Caco-2 (cell line): ENCODE measurements around the gene SPATA24. TPM values are rescaled to one million over a fixed set of nuclear protein-coding genes. Genes with fewer than 3 reads are reported as not detected.

Experiments used
- BruUV-seq: library from RNA; stranded (reverse); fragments of 400-500 nt; replicated peaks from 2 replicates; lab custom pipeline; 2021; lab: Mats Ljungman, UMichigan
- CTCF ChIA-PET: fragments of 300-600 bp; sonication (Branson Sonifier 250); formaldehyde crosslinking; loops from one replicate; lab custom pipeline; 2022; ENCODE audit warnings: antibody characterized with exemption; lab: Charles Lee
- POLR2A ChIA-PET: fragments of 300-600 bp; sonication (Branson Sonifier 250); formaldehyde crosslinking; loops from one replicate; lab custom pipeline; 2022; ENCODE audit warnings: antibody characterized with exemption; lab: Charles Lee
- DNase-seq, 2 experiments: peaks; one replicate each; pipeline versions ENCODE4 v3.0.0 to v3.0.0-alpha.2; 2020 to 2022
- H3K27me3 ChIP-seq: replicated peaks from 2 replicates; pipeline ENCODE4 v1.6.0; 2011; ENCODE audit warnings: low read length; ENCODE audit not compliant: control insufficient read depth, insufficient read depth
- H3K36me3 ChIP-seq: 2 replicates; pipeline ENCODE4 v1.5.1; 2011; ENCODE audit warnings: low read length; ENCODE audit not compliant: control insufficient read depth, insufficient read depth
- H3K4me1 ChIP-seq: fragments of 250-450 bp; sonication (Bioruptor Pico); 2 replicates; pipeline ENCODE4 v1.5.1; 2020; ENCODE audit warnings: mild to moderate bottlenecking
- H3K4me3 ChIP-seq: 2 replicates; pipeline ENCODE4 v1.5.1; 2011; ENCODE audit warnings: low read depth, mild to moderate bottlenecking, control low read depth, low read length
- H3K9me3 ChIP-seq: fragments of 250-450 bp; sonication (Bioruptor Pico); 2 replicates; pipeline ENCODE4 v1.5.1; 2020; ENCODE audit warnings: mild to moderate bottlenecking, moderate library complexity
- H3K27ac Mint-ChIP-seq: one replicate; pipeline ENCODE4 v1.8.0; 2022; ENCODE audit warnings: mixed read lengths; ENCODE audit not compliant: unreplicated experiment
- H3K27me3 Mint-ChIP-seq: one replicate; pipeline ENCODE4 v1.8.0; 2022; ENCODE audit warnings: mixed read lengths; ENCODE audit not compliant: insufficient read depth, unreplicated experiment
- H3K36me3 Mint-ChIP-seq: one replicate; pipeline ENCODE4 v1.8.0; 2022; ENCODE audit warnings: mild to moderate bottlenecking, mixed read lengths; ENCODE audit not compliant: insufficient read depth, unreplicated experiment
- H3K4me1 Mint-ChIP-seq: one replicate; pipeline ENCODE4 v1.8.0; 2022; ENCODE audit warnings: low read depth, mixed read lengths; ENCODE audit not compliant: unreplicated experiment
- H3K4me3 Mint-ChIP-seq: one replicate; pipeline ENCODE4 v1.8.0; 2022; ENCODE audit warnings: mild to moderate bottlenecking, moderate library complexity, mixed read lengths; ENCODE audit not compliant: unreplicated experiment
- H3K9me3 Mint-ChIP-seq: one replicate; pipeline ENCODE4 v1.8.0; 2022; ENCODE audit warnings: mixed read lengths; ENCODE audit not compliant: unreplicated experiment
- CTCF ChIP-seq, 2 experiments: fragments of 200-600 bp in 1 of 2; IDR thresholded peaks; 1 replicate in 1 of 2; 2 replicates in 1 of 2; pipeline versions ENCODE4 v1.5.1 to v1.8.0; 2011 to 2022; ENCODE audit warnings: antibody characterized with exemption in 1 of 2, control low read depth in 1 of 2, inconsistent platforms in 1 of 2, low read depth in 1 of 2, low read length in 1 of 2, mild to moderate bottlenecking in 1 of 2, moderate library complexity in 1 of 2; ENCODE audit not compliant: insufficient read depth in 1 of 2, severe bottlenecking in 1 of 2, unreplicated experiment in 1 of 2
- intact Hi-C: fragments of 100-400 bp; cut with micrococcal nuclease; formaldehyde crosslinking; loops from one replicate; pipeline ENCODE4 v1.10.0; 2022; ENCODE audit not compliant: unreplicated experiment
- total RNA-seq: library from RNA; stranded (reverse); gene quantifications from 2 replicates; pipeline ENCODE4 v1.2.3, GENCODE V29; 2022

SPATA24 gene
- total RNA-seq, 1 experiment from 2014 or later: 10.1 TPM

- ChIA-PET POLR2A (interaction anchor here (0.6 to 1.3 kb wide), 4 partner anchors 11 to 111 kb away, joined by 3 to 10 read pairs (median 4); partner anchors contain the start of genes DNAJC18 and MATR3), CTCF (interaction anchor here (0.6 to 1.3 kb wide), 2 partner anchors 12 to 18 kb away, joined by 3 to 5 read pairs; no protein-coding TSS in a partner anchor)
- Histone ChIP-seq H3K4me1 (0 out of 2 replicates have a peak, but pooled peaks cover 4% of the 10 kb centered on the region), H3K4me3 (peak overlapping the region; percentile 57), H3K36me3 (no peaks in the 10 kb centered on the region), H3K9me3 (no peaks in the 10 kb centered on the region), H3K27me3 (no peaks in the 10 kb centered on the region)
- H3K27ac Mint-ChIP-seq: peak overlapping the region; percentile 97
- no peak for DNase-seq
- TSS peak; percentile 33 for BruUV-seq
- intact Hi-C loops: loop anchor here (1.0 kb wide), 3 partner anchors 35 to 206 kb away; partner anchors contain the start of genes DNAJC18, SIL1 and UBE2D2
- peak overlapping the region; percentile 90 for H3K4me3 Mint-ChIP-seq
- H3K36me3 Mint-ChIP-seq: peaks cover 14% of the 10 kb centered on the region
- no peaks in the 10 kb centered on the region for H3K9me3 Mint-ChIP-seq
- H3K27me3 Mint-ChIP-seq: no peaks in the 10 kb centered on the region
- peaks cover 13% of the 10 kb centered on the region for H3K4me1 Mint-ChIP-seq
- TF ChIP-seq CTCF (IDR thresholded peaks at IDR 0.05; ENCODE audit: insufficient read depth in 1 of 2, low read depth in 1 of 2, low read length in 1 of 2, severe bottlenecking in 1 of 2, unreplicated experiment in 1 of 2): no peak
These were observed 573 bp upstream of the SPATA24 start for GRCh38 chr5:139404484-139404840.

DNA sequence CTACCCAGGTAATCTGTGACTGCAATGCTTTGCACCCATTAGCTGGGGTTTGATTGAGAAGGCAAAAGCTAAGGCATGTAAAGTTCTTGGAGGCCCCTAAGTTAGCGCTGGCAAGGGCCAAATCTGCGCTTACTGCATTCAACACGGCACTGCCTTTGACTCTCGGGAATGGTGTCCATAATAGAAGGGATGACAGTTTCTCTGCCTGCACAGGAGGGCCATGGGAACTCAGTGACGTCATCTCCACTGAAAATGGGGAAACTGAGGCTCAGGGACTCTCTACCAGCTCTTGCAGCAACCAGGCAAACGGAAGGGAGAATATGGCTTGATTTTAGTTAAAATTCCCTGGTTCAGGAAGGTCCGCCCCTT is 487 bp downstream of the SPATA24 start:
- H3K4me3 Mint-ChIP-seq: peak overlapping the region; percentile 90
- peaks cover 13% of the 10 kb centered on the region for H3K4me1 Mint-ChIP-seq
- intact Hi-C loops: loop anchor here (1.0 kb wide), 1 partner anchor 10 kb away; no protein-coding TSS in a partner anchor
- peak overlapping the region; percentile 57 for H3K4me3 ChIP-seq
- H3K27me3 Mint-ChIP-seq: no peaks in the 10 kb centered on the region
- no peak for DNase-seq
- no peaks in the 10 kb centered on the region for H3K9me3 ChIP-seq
- no peaks in the 10 kb centered on the region for H3K9me3 Mint-ChIP-seq
- H3K36me3 Mint-ChIP-seq: peaks cover 19% of the 10 kb centered on the region
- H3K4me1 ChIP-seq: 0 out of 2 replicates have a peak, but pooled peaks cover 4% of the 10 kb centered on the region
- BruUV-seq: TSS peak; percentile 91
- peak overlapping the region; percentile 97 for H3K27ac Mint-ChIP-seq
- H3K36me3 ChIP-seq: no peaks in the 10 kb centered on the region
- ChIA-PET POLR2A (interaction anchor here (0.7 to 1.3 kb wide), 4 partner anchors 10 to 249 kb away, joined by 3 to 4 read pairs (median 3); partner anchors contain the start of gene DNAJC18), CTCF (interaction anchor here (0.6 to 1.3 kb wide), 3 partner anchors 9 to 17 kb away, joined by 3 to 7 read pairs (median 5); no protein-coding TSS in a partner anchor)
- no peaks in the 10 kb centered on the region for H3K27me3 ChIP-seq
- TF ChIP-seq CTCF (IDR thresholded peaks at IDR 0.05; ENCODE audit: insufficient read depth in 1 of 2, low read depth in 1 of 2, low read length in 1 of 2, severe bottlenecking in 1 of 2, unreplicated experiment in 1 of 2): no peak

DNA sequence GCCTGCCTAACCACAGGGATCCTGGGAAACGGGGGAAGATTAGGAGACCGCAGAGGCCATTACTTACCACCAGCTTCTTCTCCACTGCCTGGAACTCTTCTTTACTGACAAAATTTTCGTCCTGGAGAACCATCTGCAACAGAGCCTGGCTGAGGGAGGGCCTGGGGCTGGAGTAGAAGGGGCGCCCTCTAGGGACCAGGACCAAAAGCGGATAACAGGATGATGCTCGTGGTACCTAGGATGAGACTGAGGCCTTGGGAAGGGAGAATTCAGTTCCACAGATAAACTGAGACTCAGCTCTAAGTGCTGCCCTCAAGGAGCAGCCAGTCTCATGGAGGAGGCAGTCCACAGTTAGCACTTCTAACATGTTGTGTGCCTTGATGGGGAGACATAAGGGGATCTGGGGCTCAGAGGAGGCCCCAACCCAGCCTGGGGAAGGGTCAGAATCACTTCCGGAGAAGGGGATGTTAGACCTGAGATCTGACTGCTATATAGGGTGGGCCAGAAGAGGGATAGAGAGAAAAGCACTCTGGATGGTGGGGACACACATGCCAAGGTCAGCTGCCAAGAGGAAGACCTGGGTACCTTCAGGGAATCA is 1.2 kb downstream of the SPATA24 start:
- BruUV-seq: no TSS peak
- H3K36me3 ChIP-seq: no peaks in the 10 kb centered on the region; the same call in 1 of the 2 replicates
- Mint-ChIP-seq H3K27me3 (no peaks in the 10 kb centered on the region), H3K9me3 (no peaks in the 10 kb centered on the region), H3K4me1 (peaks cover 13% of the 10 kb centered on the region), H3K27ac (peak overlapping the region; percentile 97), H3K4me3 (peak overlapping the region; percentile 90), H3K36me3 (peaks cover 19% of the 10 kb centered on the region)
- peak; percentile 44 to 52 for TF ChIP-seq CTCF (IDR thresholded peaks at IDR 0.05; ENCODE audit: insufficient read depth in 1 of 2, low read depth in 1 of 2, low read length in 1 of 2, severe bottlenecking in 1 of 2, unreplicated experiment in 1 of 2)
- H3K27me3 ChIP-seq: no peaks in the 10 kb centered on the region
- CTCF ChIA-PET: interaction anchor here (0.6 kb wide), 1 partner anchor 425 kb away, joined by 3 read pairs; no protein-coding TSS in a partner anchor
- no peak overlapping the region; the same call in 1 of the 2 replicates for H3K4me3 ChIP-seq
- intact Hi-C loops: loop anchor here (1.0 kb wide), 1 partner anchor 9 kb away; no protein-coding TSS in a partner anchor
- POLR2A ChIA-PET: no interaction called here
- no peaks in the 10 kb centered on the region for H3K9me3 ChIP-seq
- peak in 1 of 2 experiments; percentile 52 for DNase-seq
- H3K4me1 ChIP-seq: 0 out of 2 replicates have a peak, but pooled peaks cover 4% of the 10 kb centered on the region
